Heart right ventricle (tissue), 16 donors: ENCODE measurements around the gene PGM1. TPM values are rescaled to one million over a fixed set of nuclear protein-coding genes. Genes with fewer than 3 reads are reported as not detected.

Source experiments
- ATAC-seq, 8 donors: fragments of 200-7000 bp; cut with Tn5 transposase; one replicate each; pipeline ENCODE4 v1.9.1; 2020; ENCODE audit warnings: mild to moderate bottlenecking in 8 of 8, moderate library complexity in 8 of 8, moderate number of reproducible peaks in 1 of 8
- DNase-seq, 2 donors: peaks; one replicate each; pipeline ENCODE4 v3.0.0-alpha.2; 2020
- H3K27ac ChIP-seq, 10 donors: fragments of 200-600 bp; sonication (generic) in 2 of 10; one replicate each; pipeline versions ENCODE4 v1.5.0 to v1.8.0; 2020 to 2022; ENCODE audit warnings: mild to moderate bottlenecking in 3 of 10
- H3K27me3 ChIP-seq, 7 donors: fragments of 200-600 bp; one replicate each; pipeline ENCODE4 v1.8.0; 2021 to 2022; ENCODE audit warnings: mild to moderate bottlenecking in 2 of 7
- H3K36me3 ChIP-seq, 9 donors: fragments of 200-600 bp; sonication (generic) in 1 of 9; one replicate each; pipeline versions ENCODE4 v1.5.0 to v1.8.0; 2020 to 2022; ENCODE audit warnings: mild to moderate bottlenecking in 2 of 9
- H3K4me1 ChIP-seq, 9 donors: fragments of 200-600 bp; sonication (generic) in 1 of 9; one replicate each; pipeline versions ENCODE4 v1.5.0 to v1.8.0; 2020 to 2022; ENCODE audit warnings: mild to moderate bottlenecking in 4 of 9
- H3K4me3 ChIP-seq, 10 donors: fragments of 200-600 bp; sonication (generic) in 2 of 10; one replicate each; pipeline versions ENCODE4 v1.5.0 to v1.8.0; 2020 to 2022; ENCODE audit warnings: mild to moderate bottlenecking in 7 of 10, moderate library complexity in 2 of 10
- H3K9me3 ChIP-seq, 11 donors: fragments of 200-600 bp in 10 of 11; sonication (generic) in 2 of 11; one replicate each; pipeline versions ENCODE4 v1.5.0 to v1.8.0; 2013 to 2022; ENCODE audit warnings: mild to moderate bottlenecking in 2 of 11, control low read depth in 1 of 11, moderate library complexity in 1 of 11
- WGBS, 2 donors: extraction: QIAGEN DNeasy Blood & Tissue Kit; methylation state at CpG; one replicate each; pipeline ENCODE4 v1.1.7; 2013; ENCODE audit warnings: inconsistent platforms in 1 of 2; 5-methylcytosine and 5-hydroxymethylcytosine counted together
- intact Hi-C, 10 donors: fragments of 100-400 bp; cut with DNase I; formaldehyde crosslinking; loops; one replicate each; pipeline versions ENCODE4 v1.11.1 to v1.14.2; 2022
- polyA plus RNA-seq, 2 donors: library from polyadenylated mRNA; stranded (reverse); fragments of 200-250 nt; gene quantifications; one replicate each; pipeline ENCODE4 v1.2.3, GENCODE V29; 2013
- total RNA-seq, 10 donors: library from RNA; stranded (reverse); fragmentation: NEBNext Ultra II Directional in 3 of 10; extraction: Animal tissue kit (Norgen Biotek cat#: 25700) in 3 of 10; gene quantifications; one replicate each; pipeline versions ENCODE4 v1.2.1 to v1.2.4, GENCODE V29; 2021 to 2023
- TF ChIP-seq, protein P1 (sequence below), 9 donors: fragments of 200-600 bp; sonication (generic) in 2 of 9; IDR thresholded peaks; one replicate each; pipeline versions ENCODE4 v1.5.0 to v1.8.0; 2021 to 2022; ENCODE audit warnings: antibody characterized with exemption in 9 of 9, mild to moderate bottlenecking in 5 of 9, moderate library complexity in 1 of 9
- donor health status: Arrhythmogenic right ventricular cardiomyopathy.
- donor health status: ischemic (EF 13 %, LVEDD 7.1; RV severe dilation, severe dysfunction).
- donor health status: healthy with polysubstance abuse.
- donor health status: DM: no; HTN: yes; CAD: no.
- donor health status: DM: no; HTN: no; CAD: no.
- donor health status: ischemic (EF 25% LVEDD 6.9; RV normal size, moderate dysfunction).
- donor health status: ischemic (EF 25% LVEDD 5.7; RV mildly dilated, moderate dysfunction).
- donor health status: healthy.
- donor health status: DM: yes; HTN: yes; CAD: no.
- donor health status: Ischemic cardiomyopathy.
- donor health status: ischemic (EF 35%, LVEDD 5.7; RV mildly dilated, moderate dysfunction).
- donor health status: nonischemic (EF 11% LVEDD 7.7; RV severe dilation, severe dysfunction).
- donor health status: DM: yes; HTN: yes; CAD: no.
- donor health status: PGD.
- donor health status: ischemic (EF 29% LVEDD 5.4; RV normal size, mild dysfunction).
- donor health status: nonischemic (EF 23%, LVEDD 6.1; RV moderate dilation, normal function).

PGM1 gene
- total and polyA plus RNA-seq, 12 donors = 20.4 to 363 (median 251) TPM

DNA sequence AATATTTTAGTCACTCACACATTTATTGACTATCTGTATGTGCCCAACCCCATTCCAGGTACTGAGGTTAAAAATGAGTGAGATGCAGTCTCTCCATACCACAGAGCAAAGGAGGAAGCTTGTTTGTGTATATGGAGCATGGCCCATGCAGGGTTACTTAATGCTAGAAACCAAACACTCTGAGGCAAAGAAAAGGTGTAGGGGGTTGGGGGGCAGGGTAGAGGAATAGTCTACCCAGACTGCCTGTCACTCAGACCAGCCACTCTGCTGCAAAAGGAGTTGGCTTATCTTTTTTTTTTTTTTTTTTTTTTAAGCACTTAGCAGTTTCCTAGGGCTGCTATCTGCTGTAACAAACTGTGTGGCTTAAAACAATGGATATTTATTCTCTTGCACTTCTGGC, 19.8 kb downstream of the PGM1 start:
- H3K4me1 ChIP-seq = peaks cover 0 to 44% (median 8%) of the 10 kb centered on the region in 9 donors
- TF ChIP-seq, protein P1, sequence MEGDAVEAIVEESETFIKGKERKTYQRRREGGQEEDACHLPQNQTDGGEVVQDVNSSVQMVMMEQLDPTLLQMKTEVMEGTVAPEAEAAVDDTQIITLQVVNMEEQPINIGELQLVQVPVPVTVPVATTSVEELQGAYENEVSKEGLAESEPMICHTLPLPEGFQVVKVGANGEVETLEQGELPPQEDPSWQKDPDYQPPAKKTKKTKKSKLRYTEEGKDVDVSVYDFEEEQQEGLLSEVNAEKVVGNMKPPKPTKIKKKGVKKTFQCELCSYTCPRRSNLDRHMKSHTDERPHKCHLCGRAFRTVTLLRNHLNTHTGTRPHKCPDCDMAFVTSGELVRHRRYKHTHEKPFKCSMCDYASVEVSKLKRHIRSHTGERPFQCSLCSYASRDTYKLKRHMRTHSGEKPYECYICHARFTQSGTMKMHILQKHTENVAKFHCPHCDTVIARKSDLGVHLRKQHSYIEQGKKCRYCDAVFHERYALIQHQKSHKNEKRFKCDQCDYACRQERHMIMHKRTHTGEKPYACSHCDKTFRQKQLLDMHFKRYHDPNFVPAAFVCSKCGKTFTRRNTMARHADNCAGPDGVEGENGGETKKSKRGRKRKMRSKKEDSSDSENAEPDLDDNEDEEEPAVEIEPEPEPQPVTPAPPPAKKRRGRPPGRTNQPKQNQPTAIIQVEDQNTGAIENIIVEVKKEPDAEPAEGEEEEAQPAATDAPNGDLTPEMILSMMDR (IDR thresholded peaks at IDR 0.05) = no peak
- no peaks in the 10 kb centered on the region for H3K36me3 ChIP-seq
- H3K4me3 ChIP-seq = no peak overlapping the region
- DNase-seq (no peak), ATAC-seq (peak in 4 of 8 donors; percentile 9 to 53 (median 24))
- peak overlapping the region in 1 of 10 donors; percentile 8 for H3K27ac ChIP-seq
- no peaks in the 10 kb centered on the region for H3K9me3 ChIP-seq
- intact Hi-C loops = loop anchor here in 5 of 10 donors (10.0 kb wide), 2 partner anchors 522 to 632 kb away; no protein-coding TSS in a partner anchor
- H3K27me3 ChIP-seq = no peaks in the 10 kb centered on the region

DNA sequence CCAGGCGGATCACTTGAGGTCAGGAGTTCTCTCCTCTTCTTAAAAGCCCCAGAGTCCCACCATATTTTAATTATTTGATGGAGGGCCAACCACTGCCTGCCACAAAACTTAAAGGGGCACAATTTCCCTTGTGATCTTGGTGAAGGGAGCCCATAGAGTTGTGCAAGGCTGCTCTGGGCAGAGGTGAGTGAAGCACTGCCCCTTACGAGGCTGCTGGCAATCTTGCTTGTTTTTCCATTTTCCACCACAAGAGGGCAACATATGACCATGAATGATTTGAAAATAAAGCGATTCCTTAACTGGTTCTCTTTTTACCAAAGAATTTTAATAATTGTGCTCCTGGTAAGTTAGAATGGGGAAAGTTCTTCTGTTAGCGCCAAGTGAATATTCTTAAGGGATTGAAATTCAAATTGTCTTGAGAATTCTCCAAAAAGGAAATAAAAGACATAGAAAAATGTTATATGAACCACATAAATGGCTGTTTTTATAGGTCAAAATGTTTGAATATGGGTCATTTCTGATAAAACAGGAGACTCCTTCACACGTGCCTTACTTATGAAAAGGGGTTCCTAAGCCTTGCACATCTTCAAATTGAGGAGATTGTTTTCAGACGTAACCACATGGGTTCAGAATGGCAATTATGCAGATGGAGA, 22.7 kb downstream of the PGM1 start:
- peaks cover 0 to 43% (median 10%) of the 10 kb centered on the region in 9 donors for H3K4me1 ChIP-seq
- H3K27ac ChIP-seq = no peak overlapping the region
- DNase-seq (peak in 1 of 2 donors; percentile 60), ATAC-seq (peak in 7 of 8 donors; percentile 59 to 67 (median 63))
- TF ChIP-seq, protein P1 (IDR thresholded peaks at IDR 0.05) = peak; percentile 60 to 84 (median 81)
- H3K36me3 ChIP-seq = no peaks in the 10 kb centered on the region
- 33 to 36% methylated on average over 6 of the region's 6 CpGs for WGBS, 2 donors
- intact Hi-C loops = loop anchor here (2.0 to 10.0 kb wide), 9 partner anchors 516 to 631 kb away; no protein-coding TSS in a partner anchor
- no peaks in the 10 kb centered on the region for H3K9me3 ChIP-seq
- H3K4me3 ChIP-seq = no peak overlapping the region
- no peaks in the 10 kb centered on the region for H3K27me3 ChIP-seq

DNA sequence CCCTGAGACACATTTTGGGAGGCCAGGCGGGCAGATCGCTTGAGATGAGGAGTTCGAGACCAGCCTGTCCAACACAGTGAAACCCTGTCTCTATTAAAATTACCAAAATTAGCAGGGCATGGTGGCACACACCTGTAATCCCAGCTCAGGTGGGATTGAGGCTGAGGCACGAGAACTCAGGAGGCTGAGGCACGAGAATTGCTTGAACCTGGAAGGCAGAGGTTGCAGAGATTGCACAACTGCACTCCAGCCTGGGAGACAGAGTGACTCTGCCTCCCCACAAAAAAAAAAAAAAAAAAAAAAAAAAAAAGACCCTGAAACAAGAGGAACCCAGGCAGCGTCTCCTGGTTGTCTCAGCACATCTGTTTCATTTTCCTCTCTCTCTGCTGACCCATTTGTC, 24.2 kb downstream of the PGM1 start:
- H3K36me3 ChIP-seq = no peaks in the 10 kb centered on the region
- intact Hi-C loops = loop anchor here (2.0 to 10.0 kb wide), 8 partner anchors 515 to 630 kb away; no protein-coding TSS in a partner anchor
- H3K4me3 ChIP-seq = no peak overlapping the region
- no peak for ATAC-seq
- no peaks in the 10 kb centered on the region for H3K27me3 ChIP-seq
- 87 to 93% methylated on average over 6 of the region's 6 CpGs for WGBS, 2 donors
- H3K27ac ChIP-seq = no peak overlapping the region
- peaks cover 0 to 44% (median 19%) of the 10 kb centered on the region in 9 donors for H3K4me1 ChIP-seq
- no peak for DNase-seq
- H3K9me3 ChIP-seq = no peaks in the 10 kb centered on the region
- TF ChIP-seq, protein P1 (IDR thresholded peaks at IDR 0.05) = no peak

DNA sequence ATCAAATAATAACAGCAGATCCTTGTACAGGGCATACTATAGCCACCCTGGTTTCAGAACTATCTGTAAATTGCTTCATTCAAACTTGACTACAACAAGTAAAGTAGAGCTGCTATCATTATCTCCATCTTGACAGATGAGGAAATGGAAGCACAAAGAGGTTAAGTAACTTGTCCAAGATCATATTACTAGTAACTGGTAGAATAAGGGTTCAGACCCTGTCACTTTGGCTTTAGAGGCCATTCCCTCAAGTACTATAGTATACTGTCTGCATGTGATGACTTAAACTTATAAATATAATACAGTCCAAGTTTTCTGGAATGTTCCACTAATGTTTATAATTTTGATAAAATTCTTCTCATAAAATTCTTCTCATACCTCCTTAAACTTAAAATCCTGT, 24.8 kb downstream of the PGM1 start:
- no peaks in the 10 kb centered on the region for H3K9me3 ChIP-seq
- H3K4me1 ChIP-seq = peaks cover 0 to 44% (median 23%) of the 10 kb centered on the region in 9 donors
- intact Hi-C loops = loop anchor here in 9 of 10 donors (2.0 to 10.0 kb wide), 6 partner anchors 514 to 629 kb away; no protein-coding TSS in a partner anchor
- DNase-seq = no peak
- no peaks in the 10 kb centered on the region for H3K27me3 ChIP-seq
- H3K4me3 ChIP-seq = no peak overlapping the region
- no peak for ATAC-seq
- no peaks in the 10 kb centered on the region for H3K36me3 ChIP-seq
- TF ChIP-seq, protein P1 (IDR thresholded peaks at IDR 0.05) = no peak
- H3K27ac ChIP-seq = no peak overlapping the region
